Measurements from ENCODE around the gene C2orf92. TPM values are rescaled to one million over a fixed set of nuclear protein-coding genes. Genes with fewer than 3 reads are reported as not detected.
"Not testable (repeated sequence)": the region's sequence is repeated elsewhere in the genome, so short reads cannot be mapped to it uniquely, and the experiment has no call there.

Gene C2orf92
- total RNA-seq, 1 donor from 2014 or later, result 1.3 TPM

DNA sequence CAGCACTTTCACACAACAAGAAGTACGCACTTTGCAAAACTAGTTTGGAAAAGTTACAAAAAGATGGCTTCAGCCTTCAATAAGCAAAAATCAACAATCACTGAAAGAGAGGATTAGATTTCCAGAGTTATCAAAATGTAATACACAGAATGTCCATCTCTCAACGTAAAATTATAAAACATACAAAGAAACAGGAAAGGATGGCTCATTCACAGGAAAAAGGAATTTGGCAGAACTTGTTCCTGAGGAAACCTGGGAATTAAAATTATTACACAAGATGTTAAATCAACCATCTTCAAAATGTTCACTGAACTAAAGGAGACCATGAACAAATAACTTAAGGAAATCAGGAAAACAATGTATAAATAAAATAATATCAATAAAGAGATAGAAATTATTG lies 8.0 kb downstream of the C2orf92 start:
- no peak for DNase-seq (ENCODE audit: low read depth)
- TF ChIP-seq, protein P1, sequence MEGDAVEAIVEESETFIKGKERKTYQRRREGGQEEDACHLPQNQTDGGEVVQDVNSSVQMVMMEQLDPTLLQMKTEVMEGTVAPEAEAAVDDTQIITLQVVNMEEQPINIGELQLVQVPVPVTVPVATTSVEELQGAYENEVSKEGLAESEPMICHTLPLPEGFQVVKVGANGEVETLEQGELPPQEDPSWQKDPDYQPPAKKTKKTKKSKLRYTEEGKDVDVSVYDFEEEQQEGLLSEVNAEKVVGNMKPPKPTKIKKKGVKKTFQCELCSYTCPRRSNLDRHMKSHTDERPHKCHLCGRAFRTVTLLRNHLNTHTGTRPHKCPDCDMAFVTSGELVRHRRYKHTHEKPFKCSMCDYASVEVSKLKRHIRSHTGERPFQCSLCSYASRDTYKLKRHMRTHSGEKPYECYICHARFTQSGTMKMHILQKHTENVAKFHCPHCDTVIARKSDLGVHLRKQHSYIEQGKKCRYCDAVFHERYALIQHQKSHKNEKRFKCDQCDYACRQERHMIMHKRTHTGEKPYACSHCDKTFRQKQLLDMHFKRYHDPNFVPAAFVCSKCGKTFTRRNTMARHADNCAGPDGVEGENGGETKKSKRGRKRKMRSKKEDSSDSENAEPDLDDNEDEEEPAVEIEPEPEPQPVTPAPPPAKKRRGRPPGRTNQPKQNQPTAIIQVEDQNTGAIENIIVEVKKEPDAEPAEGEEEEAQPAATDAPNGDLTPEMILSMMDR (conservative IDR thresholded peaks at IDR 0.05; ENCODE audit: low read depth, low read length), result no peak
- H3K4me3 ChIP-seq (ENCODE audit: low read depth, low read length), result no peak overlapping the region

DNA sequence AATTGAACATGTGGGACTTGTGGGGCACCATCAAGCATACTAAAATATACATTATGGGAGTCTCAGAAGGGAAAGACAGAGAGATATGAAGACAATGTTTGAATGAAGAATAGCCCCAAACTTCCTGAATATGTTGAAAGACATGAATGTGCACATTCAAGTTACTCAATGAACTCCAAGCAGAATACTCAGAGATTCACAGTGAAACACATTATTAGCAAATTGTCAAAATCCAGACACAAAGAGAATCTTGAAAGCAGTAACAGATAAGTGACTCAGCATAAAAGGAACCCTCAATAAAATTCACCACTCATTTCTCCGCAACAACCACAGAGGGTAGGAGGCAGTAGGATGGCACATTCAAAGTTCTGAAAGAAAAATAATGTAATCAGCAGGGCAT lies 8.8 kb downstream of the C2orf92 start:
- DNase-seq (ENCODE audit: low read depth), result no peak
- TF ChIP-seq, protein P1 (conservative IDR thresholded peaks at IDR 0.05; ENCODE audit: low read depth, low read length), result no peak

DNA sequence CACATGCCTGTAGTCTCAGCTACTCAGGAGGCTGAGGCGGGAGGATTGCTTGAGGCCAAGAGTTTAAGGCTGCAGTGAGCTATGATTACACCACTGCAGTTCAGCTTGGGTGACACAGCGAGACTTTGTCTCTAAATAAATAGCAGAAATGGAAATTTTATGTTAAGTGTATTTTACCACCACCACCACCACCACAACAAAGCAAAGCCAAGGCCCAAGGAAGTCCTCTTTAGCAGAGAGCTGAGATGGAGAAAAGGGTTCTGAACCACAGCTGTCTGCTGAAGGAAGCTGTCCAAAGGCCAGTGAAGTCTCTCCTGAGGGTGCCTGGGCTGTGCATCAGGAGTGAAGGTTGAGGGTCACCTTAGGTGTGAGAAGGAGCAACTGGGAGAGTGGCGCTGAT lies 17.7 kb downstream of the C2orf92 start:
- H3K4me3 ChIP-seq (ENCODE audit: low read depth, low read length); DNase-seq (ENCODE audit: low read depth): not testable (repeated sequence)

More for the DNA sequence above, 8.8 kb downstream of the C2orf92 start:
- H3K4me3 ChIP-seq (ENCODE audit: low read depth, low read length), result no peak overlapping the region

DNA sequence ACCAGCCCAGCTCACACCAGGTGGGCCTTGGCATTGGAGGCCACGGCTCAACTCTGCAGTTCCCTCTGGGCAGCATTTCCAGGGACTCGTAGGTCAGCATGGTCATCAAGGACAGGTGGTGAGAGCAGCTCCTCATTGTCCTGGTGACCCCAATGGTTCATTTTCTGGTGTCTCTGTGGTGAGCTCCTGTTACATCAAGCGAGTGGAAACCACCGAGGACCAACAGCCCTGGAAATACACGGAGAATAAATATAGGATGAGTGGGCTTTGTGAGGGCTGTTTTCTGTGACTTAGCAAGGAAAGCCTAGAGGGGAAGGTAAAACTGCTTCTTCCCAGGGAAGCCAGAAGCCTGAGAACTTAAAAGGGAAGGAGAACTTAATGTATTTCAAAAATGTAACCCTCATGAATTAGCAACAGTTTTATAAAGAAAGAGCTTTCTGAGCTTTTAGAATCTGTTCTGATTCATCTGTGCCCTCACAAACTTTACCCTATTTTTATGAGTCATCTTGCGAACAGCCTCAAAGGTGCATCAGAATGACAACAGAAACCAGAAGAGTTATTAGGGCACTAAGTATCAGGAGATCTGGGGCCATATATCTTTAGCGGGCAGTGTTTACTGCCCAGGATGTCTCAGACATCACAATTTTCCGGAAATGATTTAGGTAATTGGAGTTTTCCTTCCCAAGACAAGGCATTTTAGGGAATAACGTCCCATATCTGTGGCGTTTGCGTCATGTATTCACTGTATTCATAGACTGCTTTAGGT lies 18.7 kb downstream of the C2orf92 start:
- no peak for DNase-seq (ENCODE audit: low read depth)
- TF ChIP-seq, protein P1 (conservative IDR thresholded peaks at IDR 0.05; ENCODE audit: low read depth, low read length), result no peak
- H3K4me3 ChIP-seq (ENCODE audit: low read depth, low read length), result no peak overlapping the region

DNA sequence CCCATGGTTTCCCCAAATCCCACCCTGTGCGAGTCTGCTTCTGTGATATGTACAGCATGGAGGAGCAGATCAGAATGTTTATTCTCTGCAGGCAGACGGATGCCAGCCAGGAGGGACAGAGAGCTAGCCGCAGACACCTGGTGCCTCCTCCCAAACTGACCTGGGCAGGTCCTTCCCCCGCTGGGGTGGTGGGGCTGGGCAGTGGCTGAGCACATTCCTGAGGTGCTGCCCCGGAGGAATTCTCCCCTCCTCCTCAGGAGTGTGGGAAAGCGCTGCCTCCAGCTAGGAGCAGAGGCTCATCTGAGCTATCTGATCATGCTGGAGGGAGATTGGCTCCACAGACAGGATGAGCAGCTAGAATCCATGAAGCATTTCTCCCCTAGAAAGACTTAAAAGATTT lies 21.7 kb downstream of the C2orf92 start:
- no peak for DNase-seq (ENCODE audit: low read depth)
- no peak overlapping the region for H3K4me3 ChIP-seq (ENCODE audit: low read depth, low read length)
- TF ChIP-seq, protein P1 (conservative IDR thresholded peaks at IDR 0.05; ENCODE audit: low read depth, low read length), result no peak

DNA sequence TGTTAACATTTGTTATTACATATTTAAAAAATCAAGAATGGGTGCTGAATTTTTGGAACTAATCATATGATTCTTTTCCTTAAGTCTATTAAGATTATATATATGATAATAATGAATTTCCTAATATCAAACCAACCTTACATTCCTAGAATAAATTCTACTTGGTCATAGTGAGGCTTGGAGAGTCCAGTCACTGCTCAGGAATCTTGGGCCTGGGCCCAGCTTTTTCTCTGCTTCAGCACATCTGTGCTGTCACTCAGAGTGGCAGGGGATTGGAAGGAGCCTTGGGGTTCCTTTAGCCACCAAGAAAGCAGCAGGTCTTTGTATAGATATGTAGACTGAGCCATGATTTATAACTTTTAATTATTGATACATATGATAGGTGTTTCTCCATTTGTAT lies 24.0 kb downstream of the C2orf92 start:
- no peak for DNase-seq (ENCODE audit: low read depth)
- TF ChIP-seq, protein P1 (conservative IDR thresholded peaks at IDR 0.05; ENCODE audit: low read depth, low read length), result no peak
- no peak overlapping the region for H3K4me3 ChIP-seq (ENCODE audit: low read depth, low read length)

DNA sequence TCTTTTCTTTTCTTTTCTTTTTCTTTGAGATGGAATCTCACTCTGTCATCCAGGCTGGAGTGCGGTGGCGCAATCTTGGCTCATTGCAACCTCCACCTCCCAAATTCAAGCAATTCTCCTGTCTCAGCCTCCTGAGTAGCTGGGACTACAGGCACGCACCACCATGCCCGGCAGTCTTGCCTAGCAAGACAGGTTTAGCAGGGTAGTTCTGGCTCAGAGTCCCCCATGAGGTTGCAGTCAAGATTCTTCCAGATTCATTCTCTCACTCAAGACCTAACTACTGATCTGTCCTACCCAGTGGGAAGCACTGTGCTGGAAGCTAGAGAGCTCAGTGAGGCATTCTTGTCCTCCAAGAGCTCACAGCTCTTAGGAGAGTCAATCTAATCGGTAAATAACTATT lies 26.2 kb downstream of the C2orf92 start:
- TF ChIP-seq, protein P1 (conservative IDR thresholded peaks at IDR 0.05; ENCODE audit: low read depth, low read length), result no peak
- no peak for DNase-seq (ENCODE audit: low read depth)

More for the DNA sequence above, 26.2 kb downstream of the C2orf92 start:
- no peak overlapping the region for H3K4me3 ChIP-seq (ENCODE audit: low read depth, low read length)

All from epithelial cell of proximal tubule (primary cell).